DOHH2 (cell line): Measurements from ENCODE around the gene APOA4.

Source experiments
- H3F3A ChIP-seq: fragments of 200-600 bp; sonication (generic), shearing (Covaris generic); 2 replicates; pipeline ENCODE4 v1.6.0; 2016; ENCODE audit warnings: antibody characterized with exemption, mild to moderate bottlenecking; ENCODE audit not compliant: control insufficient read depth, insufficient read depth
- H3K27ac ChIP-seq: fragments of 200-600 bp; sonication (generic); 2 replicates; pipeline ENCODE4 v1.5.1; 2014; ENCODE audit warnings: low read depth, mild to moderate bottlenecking, low read length, moderate library complexity
- H3K27me3 ChIP-seq: fragments of 200-600 bp; sonication (generic); 2 replicates; pipeline ENCODE4 v1.6.1; 2014; ENCODE audit warnings: mild to moderate bottlenecking, low read length, mixed read lengths; ENCODE audit not compliant: control insufficient read depth
- H3K36me3 ChIP-seq: fragments of 200-600 bp; sonication (generic); 2 replicates; pipeline ENCODE4 v1.6.1; 2014; ENCODE audit warnings: mild to moderate bottlenecking, low read length, moderate library complexity, mixed read lengths; ENCODE audit not compliant: control insufficient read depth
- H3K4me1 ChIP-seq: fragments of 200-600 bp; sonication (generic); 2 replicates; pipeline ENCODE4 v1.6.1; 2014; ENCODE audit warnings: mild to moderate bottlenecking, low read length, mixed read lengths; ENCODE audit not compliant: control insufficient read depth
- H3K4me2 ChIP-seq: fragments of 200-600 bp; sonication (generic); 2 replicates; pipeline ENCODE4 v1.6.0; 2014; ENCODE audit warnings: mild to moderate bottlenecking, low read length, moderate library complexity
- H3K4me3 ChIP-seq: fragments of 200-600 bp; sonication (generic); 2 replicates; pipeline ENCODE4 v1.5.1; 2014; ENCODE audit warnings: mild to moderate bottlenecking, low read length, mixed read lengths
- H3K79me2 ChIP-seq: fragments of 200-600 bp; sonication (generic); 2 replicates; pipeline ENCODE4 v1.6.1; 2014; ENCODE audit warnings: mild to moderate bottlenecking, low read length, mixed read lengths; ENCODE audit not compliant: control insufficient read depth
- H3K9me2 ChIP-seq: fragments of 200-600 bp; sonication (generic); replicated peaks from 2 replicates; pipeline ENCODE4 v1.6.1; 2014; ENCODE audit warnings: mild to moderate bottlenecking, low read length, mixed read lengths; ENCODE audit not compliant: control insufficient read depth
- H3K9me3 ChIP-seq: fragments of 200-600 bp; sonication (generic); 2 replicates; pipeline ENCODE4 v1.6.1; 2014; ENCODE audit warnings: antibody characterized with exemption, low read length, mixed read lengths; ENCODE audit not compliant: control insufficient read depth, insufficient read depth
- H4K20me1 ChIP-seq: fragments of 200-600 bp; sonication (generic); 2 replicates; pipeline ENCODE4 v1.6.0; 2014; ENCODE audit warnings: low read depth, mild to moderate bottlenecking, antibody characterized with exemption, low read length, moderate library complexity; ENCODE audit not compliant: control insufficient read depth, insufficient read depth
- EZH2phosphoT487 ChIP-seq: fragments of 200-600 bp; sonication (generic); IDR thresholded peaks from 2 replicates; pipeline ENCODE4 v1.6.1; 2017; ENCODE audit warnings: borderline replicate concordance, mild to moderate bottlenecking, antibody characterized with exemption, low read length, moderate library complexity, mixed read lengths
- TF ChIP-seq, protein P1 (sequence below): fragments of 200-600 bp; sonication (generic); IDR thresholded peaks from one replicate; pipeline ENCODE4 v1.5.1; 2014; ENCODE audit warnings: antibody characterized with exemption, mild to moderate bottlenecking, low read depth, low read length; ENCODE audit not compliant: poor library complexity, severe bottlenecking

The APOA4 gene

DNA sequence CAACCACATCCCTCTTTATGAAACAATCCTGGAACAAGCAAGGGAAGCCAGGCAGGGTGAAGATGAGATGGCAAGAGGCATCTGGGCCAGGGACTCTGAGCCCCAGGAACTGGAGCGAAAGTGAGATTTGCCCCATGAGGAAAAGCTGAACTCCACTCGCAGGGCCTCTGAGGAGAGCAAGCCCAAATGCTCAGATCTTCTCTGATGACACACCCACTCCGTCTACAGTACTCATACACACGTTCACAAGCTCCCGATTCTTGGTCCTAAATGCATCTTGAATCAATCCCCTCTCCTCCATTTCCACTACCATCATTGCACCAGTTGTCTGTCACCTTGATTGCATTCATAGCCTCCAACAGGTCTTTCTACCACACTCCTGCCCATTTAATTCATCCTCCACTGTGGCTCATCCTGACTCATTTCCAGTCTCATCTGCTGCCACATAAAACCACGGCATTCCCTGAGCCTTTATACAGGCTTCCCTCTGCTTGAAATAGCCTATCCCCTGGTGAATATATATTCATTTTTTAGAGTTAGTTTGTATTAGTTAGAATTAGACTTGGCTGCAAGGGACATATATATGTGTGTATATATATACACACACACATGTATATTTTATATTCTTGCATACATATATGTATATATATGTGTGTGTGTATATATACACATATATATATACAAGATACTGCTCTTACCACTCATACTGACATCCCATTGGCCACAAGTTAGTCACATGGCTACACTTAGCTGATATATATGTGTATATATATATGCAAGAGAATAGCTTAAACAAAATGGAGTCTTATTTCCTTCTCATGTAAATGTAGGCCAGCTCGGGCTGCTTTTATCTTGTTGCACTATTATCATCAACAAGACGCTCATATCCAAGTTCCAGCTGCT is 30.0 kb downstream of the APOA4 start:
- H3F3A ChIP-seq: no peaks in the 10 kb centered on the region
- H3K4me2 ChIP-seq: no peak overlapping the region
- H3K79me2 ChIP-seq: no peaks in the 10 kb centered on the region
- H3K9me2 ChIP-seq: no peaks in the 10 kb centered on the region
- H3K9me3 ChIP-seq: no peaks in the 10 kb centered on the region
- H3K36me3 ChIP-seq: no peaks in the 10 kb centered on the region
- H3K27me3 ChIP-seq: no peaks in the 10 kb centered on the region
- H4K20me1 ChIP-seq: no peaks in the 10 kb centered on the region
- TF ChIP-seq, protein P1, sequence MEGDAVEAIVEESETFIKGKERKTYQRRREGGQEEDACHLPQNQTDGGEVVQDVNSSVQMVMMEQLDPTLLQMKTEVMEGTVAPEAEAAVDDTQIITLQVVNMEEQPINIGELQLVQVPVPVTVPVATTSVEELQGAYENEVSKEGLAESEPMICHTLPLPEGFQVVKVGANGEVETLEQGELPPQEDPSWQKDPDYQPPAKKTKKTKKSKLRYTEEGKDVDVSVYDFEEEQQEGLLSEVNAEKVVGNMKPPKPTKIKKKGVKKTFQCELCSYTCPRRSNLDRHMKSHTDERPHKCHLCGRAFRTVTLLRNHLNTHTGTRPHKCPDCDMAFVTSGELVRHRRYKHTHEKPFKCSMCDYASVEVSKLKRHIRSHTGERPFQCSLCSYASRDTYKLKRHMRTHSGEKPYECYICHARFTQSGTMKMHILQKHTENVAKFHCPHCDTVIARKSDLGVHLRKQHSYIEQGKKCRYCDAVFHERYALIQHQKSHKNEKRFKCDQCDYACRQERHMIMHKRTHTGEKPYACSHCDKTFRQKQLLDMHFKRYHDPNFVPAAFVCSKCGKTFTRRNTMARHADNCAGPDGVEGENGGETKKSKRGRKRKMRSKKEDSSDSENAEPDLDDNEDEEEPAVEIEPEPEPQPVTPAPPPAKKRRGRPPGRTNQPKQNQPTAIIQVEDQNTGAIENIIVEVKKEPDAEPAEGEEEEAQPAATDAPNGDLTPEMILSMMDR: no peak
- TF ChIP-seq EZH2phosphoT487: no peak
- H3K4me3 ChIP-seq: no peak overlapping the region
- peaks cover 8% of the 10 kb centered on the region for H3K4me1 ChIP-seq
- H3K27ac ChIP-seq: no peak overlapping the region

DNA sequence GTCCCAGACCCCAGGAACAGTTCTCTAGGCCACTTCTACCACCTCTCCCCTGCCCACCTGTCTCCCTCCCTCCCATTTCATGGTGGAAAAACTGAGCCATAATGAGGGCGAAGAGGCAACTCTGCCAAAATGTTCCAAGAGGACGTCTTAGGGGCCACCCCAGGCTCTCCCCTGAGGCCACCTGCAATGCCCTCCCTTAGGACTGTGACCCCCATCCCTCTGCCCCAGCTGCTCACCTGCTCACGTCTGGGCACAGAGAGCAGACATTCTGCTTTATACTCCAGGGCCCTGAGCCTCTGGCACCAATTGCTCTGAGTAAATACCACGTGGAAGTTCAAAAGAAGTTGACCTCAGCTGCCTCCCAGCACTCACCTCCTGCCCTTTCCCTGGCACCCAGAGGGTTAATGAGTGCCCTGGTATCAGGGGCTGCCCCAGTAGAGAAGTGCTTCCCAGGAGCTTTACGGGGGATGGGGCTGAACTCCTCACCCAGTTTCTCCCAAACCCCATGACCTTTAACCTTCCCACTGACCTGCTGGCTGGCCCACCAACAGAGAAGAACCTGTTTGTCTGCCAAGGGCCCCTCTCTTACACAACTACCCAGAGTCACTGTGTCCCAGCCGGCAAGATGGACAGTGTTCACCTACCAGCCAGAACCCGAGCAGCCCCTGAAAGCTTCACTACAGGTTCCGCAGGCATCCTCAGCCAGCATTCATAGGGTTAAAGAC is 30.8 kb downstream of the APOA4 start:
- Histone ChIP-seq H3K36me3 (peaks cover 4% of the 10 kb centered on the region; the same call in 1 of the 2 replicates), H3K9me3 (no peaks in the 10 kb centered on the region), H3K4me3 (no peak overlapping the region), H3K4me2 (no peak overlapping the region), H3K27me3 (no peaks in the 10 kb centered on the region), H3K9me2 (no peaks in the 10 kb centered on the region), H3K4me1 (peaks cover 9% of the 10 kb centered on the region), H3K27ac (no peak overlapping the region), H4K20me1 (no peaks in the 10 kb centered on the region), H3F3A (no peaks in the 10 kb centered on the region), H3K79me2 (peaks cover 8% of the 10 kb centered on the region)
- TF ChIP-seq EZH2phosphoT487: no peak
- TF ChIP-seq, protein P1: no peak

DNA sequence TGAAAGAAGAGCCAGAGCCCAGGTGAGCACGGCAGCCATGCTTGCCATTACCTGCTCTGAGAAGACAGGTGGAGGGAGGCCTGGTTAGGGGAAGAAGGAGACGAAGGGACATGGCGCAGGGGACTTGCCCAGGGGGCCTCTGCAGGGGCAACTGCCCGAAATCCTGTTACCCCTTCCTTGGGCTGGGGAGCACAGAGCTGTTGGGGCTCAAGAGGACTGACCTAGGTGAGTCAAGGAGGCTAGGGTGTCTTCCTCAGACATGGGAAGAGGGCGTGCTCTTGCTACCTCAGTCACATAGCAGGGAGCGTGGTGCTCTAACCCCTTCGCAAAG is 31.3 kb downstream of the APOA4 start, which contains the start of gene APOA5:
Gene APOA5 (minus strand): TSS at position 67 of the 331 bp plus-strand sequence. CDS start 19 bp downstream, at position 48.
- Histone ChIP-seq H3F3A (no peaks in the 10 kb centered on the region), H3K4me3 (no peak within 1 kb of the TSS), H3K36me3 (peaks cover 9% of the 10 kb centered on the region), H4K20me1 (no peaks in the 10 kb centered on the region), H3K9me2 (no peaks in the 10 kb centered on the region), H3K79me2 (peaks cover 13% of the 10 kb centered on the region), H3K27ac (no peak within 1 kb of the TSS), H3K4me1 (peaks cover 14% of the 10 kb centered on the region), H3K4me2 (no peak within 1 kb of the TSS), H3K27me3 (no peaks in the 10 kb centered on the region), H3K9me3 (no peaks in the 10 kb centered on the region)
- TF ChIP-seq, protein P1: no peak
- TF ChIP-seq EZH2phosphoT487: no peak
